Measurements from ENCODE around the gene ADAMTS14. TPM values are rescaled to one million over a fixed set of nuclear protein-coding genes. Genes with fewer than 3 reads are reported as not detected.
A peak's percentile ranks its signal among the peaks of the same experiment; 100 is the strongest.

The ADAMTS14 gene
- total RNA-seq, 2 donors from 2014 or later, result 0.33 TPM; not detected in 1

DNA sequence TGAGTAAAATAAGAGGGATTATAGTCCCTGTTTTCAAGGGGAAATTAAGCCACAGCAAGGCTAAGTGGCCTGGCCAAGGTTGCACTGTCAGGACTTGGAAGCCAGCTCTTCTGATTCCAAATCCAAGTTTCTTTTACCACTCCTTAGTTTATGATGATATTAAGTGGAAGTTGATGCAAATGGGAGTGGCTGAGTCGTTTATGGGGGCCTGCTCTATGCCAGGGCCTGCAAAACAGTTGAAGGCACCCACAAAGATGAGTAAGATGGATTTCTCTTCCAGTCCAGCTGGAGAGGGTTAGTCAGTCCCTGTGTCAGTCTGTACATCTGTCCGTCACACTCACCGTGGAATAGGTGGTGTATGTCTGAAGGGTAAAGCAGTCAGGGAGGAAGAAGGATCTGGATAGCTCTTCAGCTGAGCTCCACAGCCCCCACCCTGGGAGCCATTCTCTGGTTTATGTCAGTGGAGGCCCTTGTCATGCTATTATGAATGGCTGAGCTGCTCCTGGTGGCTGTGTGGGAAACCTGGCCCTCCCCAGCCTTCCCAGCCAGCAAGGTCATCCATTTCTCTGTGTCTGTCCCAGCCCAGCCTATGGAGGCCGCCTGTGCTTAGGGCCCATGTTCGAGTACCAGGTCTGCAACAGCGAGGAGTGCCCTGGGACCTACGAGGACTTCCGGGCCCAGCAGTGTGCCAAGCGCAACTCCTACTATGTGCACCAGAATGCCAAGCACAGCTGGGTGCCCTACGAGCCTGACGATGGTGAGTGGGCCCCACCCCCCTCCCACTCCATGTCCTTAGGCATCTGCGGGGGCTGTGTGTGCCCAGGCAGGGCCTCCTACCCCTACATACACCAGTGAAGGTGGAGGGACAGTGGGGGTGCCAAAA, 68.3 kb downstream of the ADAMTS14 start:
- H3K27ac ChIP-seq, result no peak overlapping the region
- intact Hi-C loops (cut with DNase I), result no loop called here
- no peak overlapping the region for H3K4me3 ChIP-seq
- ATAC-seq (no peak), DNase-seq (no peak)
- H3K4me1 ChIP-seq, result no peaks in the 10 kb centered on the region
- H3K36me3 ChIP-seq (replicated peaks in 1 of 2; ENCODE audit: insufficient read depth in 1 of 2, low read depth in 2 of 2), result no peaks in the 10 kb centered on the region
- no peaks in the 10 kb centered on the region for H3K9me3 ChIP-seq
- H3K27me3 ChIP-seq, result no peaks in the 10 kb centered on the region
- 63 to 77% methylated on average over 3 to 8 of the region's 12 CpGs for WGBS, 2 donors
- TF ChIP-seq, protein P1, sequence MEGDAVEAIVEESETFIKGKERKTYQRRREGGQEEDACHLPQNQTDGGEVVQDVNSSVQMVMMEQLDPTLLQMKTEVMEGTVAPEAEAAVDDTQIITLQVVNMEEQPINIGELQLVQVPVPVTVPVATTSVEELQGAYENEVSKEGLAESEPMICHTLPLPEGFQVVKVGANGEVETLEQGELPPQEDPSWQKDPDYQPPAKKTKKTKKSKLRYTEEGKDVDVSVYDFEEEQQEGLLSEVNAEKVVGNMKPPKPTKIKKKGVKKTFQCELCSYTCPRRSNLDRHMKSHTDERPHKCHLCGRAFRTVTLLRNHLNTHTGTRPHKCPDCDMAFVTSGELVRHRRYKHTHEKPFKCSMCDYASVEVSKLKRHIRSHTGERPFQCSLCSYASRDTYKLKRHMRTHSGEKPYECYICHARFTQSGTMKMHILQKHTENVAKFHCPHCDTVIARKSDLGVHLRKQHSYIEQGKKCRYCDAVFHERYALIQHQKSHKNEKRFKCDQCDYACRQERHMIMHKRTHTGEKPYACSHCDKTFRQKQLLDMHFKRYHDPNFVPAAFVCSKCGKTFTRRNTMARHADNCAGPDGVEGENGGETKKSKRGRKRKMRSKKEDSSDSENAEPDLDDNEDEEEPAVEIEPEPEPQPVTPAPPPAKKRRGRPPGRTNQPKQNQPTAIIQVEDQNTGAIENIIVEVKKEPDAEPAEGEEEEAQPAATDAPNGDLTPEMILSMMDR (IDR thresholded peaks at IDR 0.05), result no peak
- no peak for TF ChIP-seq POLR2A (IDR thresholded peaks at IDR 0.05)

- ATAC-seq, result no peak
- no peak overlapping the region for H3K4me3 ChIP-seq
- H3K4me1 ChIP-seq, result no peaks in the 10 kb centered on the region
- H3K36me3 ChIP-seq (replicated peaks in 1 of 2; ENCODE audit: insufficient read depth in 1 of 2, low read depth in 2 of 2), result no peaks in the 10 kb centered on the region
- DNase-seq, result peak in 2 of 4 donors; percentile 18 to 29
- intact Hi-C loops (cut with DNase I), result no loop called here
- no peak overlapping the region for H3K27ac ChIP-seq
- TF ChIP-seq, protein P1 (IDR thresholded peaks at IDR 0.05), result no peak
- TF ChIP-seq POLR2A (IDR thresholded peaks at IDR 0.05), result no peak
- no peaks in the 10 kb centered on the region for H3K9me3 ChIP-seq
- WGBS, 2 donors, result 37 to 39% methylated on average over 8 of the region's 8 CpGs
- H3K27me3 ChIP-seq, result no peaks in the 10 kb centered on the region
These were observed 70.5 kb downstream of the ADAMTS14 start for GRCh38 chr10:70742537-70743429.

DNA sequence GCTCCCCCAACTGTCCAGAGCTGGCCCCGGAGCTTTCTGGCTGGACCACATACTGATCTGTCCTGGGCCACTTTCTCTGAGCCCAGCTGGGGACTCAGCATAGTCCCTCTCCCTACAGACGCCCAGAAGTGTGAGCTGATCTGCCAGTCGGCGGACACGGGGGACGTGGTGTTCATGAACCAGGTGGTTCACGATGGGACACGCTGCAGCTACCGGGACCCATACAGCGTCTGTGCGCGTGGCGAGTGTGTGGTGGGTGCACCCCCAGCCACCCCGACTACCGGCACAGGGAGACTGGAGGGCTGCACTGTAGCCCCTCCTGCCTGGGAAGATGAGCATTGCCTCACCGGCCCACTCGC, 71.1 kb downstream of the ADAMTS14 start:
- WGBS, 2 donors, result 74 to 80% methylated on average over 2 to 17 of the region's 17 CpGs
- H3K27ac ChIP-seq, result no peak overlapping the region
- no peaks in the 10 kb centered on the region for H3K4me1 ChIP-seq
- TF ChIP-seq, protein P1 (IDR thresholded peaks at IDR 0.05), result no peak
- no peak for TF ChIP-seq POLR2A (IDR thresholded peaks at IDR 0.05)
- H3K36me3 ChIP-seq (replicated peaks in 1 of 2; ENCODE audit: insufficient read depth in 1 of 2, low read depth in 2 of 2), result no peaks in the 10 kb centered on the region
- H3K4me3 ChIP-seq, result no peak overlapping the region
- H3K9me3 ChIP-seq, result no peaks in the 10 kb centered on the region
- intact Hi-C loops (cut with DNase I), result no loop called here
- DNase-seq (no peak), ATAC-seq (no peak)
- H3K27me3 ChIP-seq, result no peaks in the 10 kb centered on the region

GRCh38 chr10:70743879-70744278, 71.6 kb downstream of the ADAMTS14 start:
- Histone ChIP-seq H3K27me3 (no peaks in the 10 kb centered on the region), H3K27ac (no peak overlapping the region), H3K4me3 (no peak overlapping the region), H3K9me3 (no peaks in the 10 kb centered on the region), H3K36me3 (replicated peaks in 1 of 2; ENCODE audit: insufficient read depth in 1 of 2, low read depth in 2 of 2) (no peaks in the 10 kb centered on the region), H3K4me1 (no peaks in the 10 kb centered on the region)
- DNase-seq (no peak), ATAC-seq (no peak)
- intact Hi-C loops (cut with DNase I), result no loop called here
- WGBS, 2 donors, result 79% methylated on average over 11 of the region's 13 CpGs; no CpG with 5 or more reads in 1 of the 2 donors
- TF ChIP-seq, protein P1 (IDR thresholded peaks at IDR 0.05), result no peak
- TF ChIP-seq POLR2A (IDR thresholded peaks at IDR 0.05), result no peak

Data from body of pancreas (tissue), 4 donors.